Activated CD4-positive, CD25-positive, alpha-beta regulatory T cell treated with anti-CD3 and anti-CD28 coated beads, Interleukin-2, amount 50 U/mL, for 72 hours (primary cell): ENCODE data around the gene PARP14.
"Not testable (repeated sequence)": the region's sequence is repeated elsewhere in the genome, so short reads cannot be mapped to it uniquely, and the experiment has no call there.

Source experiments
- DNase-seq: peaks from one replicate; pipeline ENCODE4 v3.0.0; 2021

The PARP14 gene

GRCh38 chr3:122727766-122728165 is 47.1 kb downstream of the PARP14 start:
- DNase-seq, result no peak

- no peak for DNase-seq
These were observed 47.5 kb downstream of the PARP14 start for GRCh38 chr3:122728186-122728585.

DNA sequence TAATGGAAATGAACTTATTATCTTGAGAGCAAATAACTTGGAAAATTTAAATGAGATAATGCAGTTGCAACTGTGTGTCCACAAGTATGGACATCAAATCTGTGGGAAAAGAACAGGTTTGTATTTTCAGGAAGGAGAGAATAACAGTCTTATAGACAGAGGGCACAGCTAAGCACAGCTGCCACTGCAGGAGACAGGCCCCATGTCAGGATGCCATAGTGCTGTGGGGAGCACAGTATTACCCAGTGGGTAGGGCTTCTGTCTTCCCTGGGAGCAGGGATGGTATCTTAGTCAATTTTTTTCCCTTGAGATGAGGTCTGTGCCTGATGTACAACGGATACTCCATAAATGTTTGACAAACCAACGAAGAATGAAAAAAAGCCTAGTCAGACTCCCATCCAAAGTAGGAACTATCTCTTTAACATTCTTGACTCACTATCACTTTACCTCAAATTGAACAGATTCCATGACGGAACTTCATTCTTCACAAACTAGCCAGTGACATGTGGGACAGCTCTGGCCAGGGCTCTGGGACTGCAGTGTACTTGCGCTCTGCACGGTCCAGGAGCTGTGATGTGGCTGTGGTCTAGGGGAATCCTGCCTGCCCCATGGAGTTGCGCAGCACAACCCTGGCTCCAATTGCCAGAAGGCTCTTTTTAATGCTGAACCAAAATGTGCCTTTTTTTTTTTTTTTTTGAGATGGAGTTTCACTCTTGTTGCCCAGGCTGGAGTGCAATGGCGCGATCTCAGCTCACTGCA is 48.3 kb downstream of the PARP14 start:
- no peak for DNase-seq

DNA sequence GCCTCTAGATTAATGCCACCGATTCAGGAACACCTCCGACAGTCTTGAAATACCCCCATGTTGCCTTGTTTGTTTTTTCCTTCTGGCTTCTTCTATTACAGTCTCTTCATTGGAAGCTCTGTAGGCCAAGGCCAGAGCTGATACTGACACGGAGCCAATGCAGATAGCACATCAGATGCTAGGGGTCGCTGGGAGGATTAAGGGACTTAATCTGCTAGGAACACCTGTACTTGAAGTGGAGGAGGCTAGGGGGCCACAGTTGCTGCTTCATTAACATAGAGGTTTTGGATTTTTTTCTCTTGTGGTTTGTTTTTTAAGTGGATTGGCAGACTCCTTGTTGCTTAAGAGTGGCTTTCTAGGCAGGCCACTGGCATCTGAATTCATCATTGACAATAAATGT is 49.6 kb downstream of the PARP14 start:
- no peak for DNase-seq

DNA sequence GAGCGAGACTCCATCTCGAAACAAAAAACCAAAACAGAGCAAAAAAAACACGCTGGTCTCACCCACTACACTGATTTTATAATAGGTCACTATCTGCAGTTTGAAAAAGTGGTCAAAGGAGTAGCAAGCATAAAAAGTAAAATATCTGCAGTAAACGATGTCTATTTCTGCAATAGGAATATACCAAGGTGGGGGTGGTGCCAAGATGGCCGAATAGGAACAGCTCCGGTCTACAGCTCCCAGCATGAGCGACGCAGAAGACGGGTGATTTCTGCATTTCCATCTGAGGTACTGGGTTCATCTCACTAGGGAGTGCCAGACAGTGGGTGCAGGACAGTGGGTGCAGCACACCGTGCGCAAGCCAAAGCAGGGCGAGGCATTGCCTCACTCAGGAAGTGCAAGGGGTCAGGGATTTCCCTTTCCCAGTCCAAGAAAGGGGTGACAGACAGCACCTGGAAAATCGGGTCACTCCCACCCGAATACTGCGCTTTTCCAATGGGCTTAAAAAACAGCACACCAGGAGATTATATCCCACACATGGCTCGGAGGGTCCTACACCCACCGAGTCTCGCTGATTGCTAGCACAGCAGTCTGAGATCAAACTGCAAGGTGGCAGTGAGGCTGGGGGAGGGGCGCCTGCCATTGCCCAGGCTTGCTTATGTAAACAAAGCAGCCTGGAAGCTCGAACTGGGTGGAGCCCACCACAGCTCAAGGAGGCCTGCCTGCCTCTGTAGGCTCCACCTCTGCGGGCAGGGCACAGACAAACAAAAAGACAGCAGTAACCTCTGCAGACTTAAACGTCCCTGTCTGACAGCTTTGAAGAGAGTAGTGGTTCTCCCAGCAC is 52.3 kb downstream of the PARP14 start:
- not testable (repeated sequence) for DNase-seq

GRCh38 chr3:122739172-122739571 is 58.5 kb downstream of the PARP14 start:
- DNase-seq, result no peak

DNA sequence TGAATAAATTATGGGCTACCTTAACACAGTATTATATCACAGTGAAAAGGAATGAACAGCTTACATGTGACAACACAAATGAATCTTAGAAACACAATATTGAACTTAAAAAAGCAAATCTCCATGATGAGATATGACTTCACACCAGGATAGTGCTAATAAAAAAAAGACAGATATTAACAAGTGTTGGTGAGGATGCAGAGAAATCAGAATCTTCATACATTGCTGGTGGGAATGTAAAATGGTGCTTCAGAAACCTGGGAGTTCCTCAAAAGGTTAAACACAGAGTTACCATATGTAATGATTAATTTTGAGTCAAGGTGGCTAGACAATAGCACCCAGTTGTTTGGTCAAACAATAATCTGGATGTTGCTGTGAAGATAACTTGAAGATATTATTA is 61.6 kb downstream of the PARP14 start:
- no peak for DNase-seq

DNA sequence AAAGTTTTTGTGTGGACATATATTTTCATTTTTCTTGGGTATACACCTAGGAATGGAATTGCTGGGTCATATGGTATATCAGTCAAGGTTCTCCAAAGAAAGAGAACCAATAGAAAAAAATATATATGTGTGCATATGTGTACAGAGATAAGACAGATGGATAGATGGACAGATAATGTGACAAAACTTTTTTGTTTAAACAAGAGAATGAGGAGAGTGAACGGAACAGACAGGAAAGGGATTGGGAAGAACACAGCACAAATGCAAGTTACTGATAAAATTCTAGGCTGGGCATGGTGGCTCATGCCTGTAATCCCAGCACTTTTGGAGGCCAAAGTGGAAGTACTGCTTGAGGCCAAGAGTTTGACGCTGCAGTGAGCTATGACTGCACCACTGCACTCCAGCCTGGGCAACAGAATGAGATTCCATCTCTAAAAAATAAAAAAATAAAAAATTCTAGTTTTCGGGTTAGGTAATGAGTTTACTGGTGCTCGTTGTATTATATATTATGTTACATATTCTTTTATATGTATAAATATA is 63.0 kb downstream of the PARP14 start:
- no peak for DNase-seq

- no peak for DNase-seq
These were observed 64.9 kb downstream of the PARP14 start for GRCh38 chr3:122745369-122746021.

- DNase-seq, result not testable (repeated sequence)
These were observed 66.7 kb downstream of the PARP14 start for GRCh38 chr3:122747295-122747694.

GRCh38 chr3:122748347-122748746 is 67.7 kb downstream of the PARP14 start:
- DNase-seq, result no peak

DNA sequence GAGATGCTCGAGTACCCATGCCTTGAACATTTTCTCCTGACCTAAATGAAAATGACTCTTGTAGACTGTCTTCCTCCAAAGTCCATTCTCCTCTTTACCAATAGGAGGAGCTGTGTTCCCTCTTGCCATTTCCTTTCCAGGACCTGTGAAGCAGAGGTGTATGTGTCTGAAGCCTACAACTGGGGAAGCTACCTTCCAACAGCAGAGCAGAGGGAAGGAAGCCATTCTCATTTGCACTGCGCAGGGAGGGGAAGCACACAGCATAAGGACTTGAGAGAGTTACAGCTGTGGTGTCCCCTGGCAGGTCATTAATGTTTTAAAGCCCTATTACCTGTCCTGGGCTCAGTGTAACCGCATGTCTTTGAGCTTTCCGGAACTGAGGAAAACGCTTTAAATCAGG is 74.3 kb downstream of the PARP14 start:
- no peak for DNase-seq

DNA sequence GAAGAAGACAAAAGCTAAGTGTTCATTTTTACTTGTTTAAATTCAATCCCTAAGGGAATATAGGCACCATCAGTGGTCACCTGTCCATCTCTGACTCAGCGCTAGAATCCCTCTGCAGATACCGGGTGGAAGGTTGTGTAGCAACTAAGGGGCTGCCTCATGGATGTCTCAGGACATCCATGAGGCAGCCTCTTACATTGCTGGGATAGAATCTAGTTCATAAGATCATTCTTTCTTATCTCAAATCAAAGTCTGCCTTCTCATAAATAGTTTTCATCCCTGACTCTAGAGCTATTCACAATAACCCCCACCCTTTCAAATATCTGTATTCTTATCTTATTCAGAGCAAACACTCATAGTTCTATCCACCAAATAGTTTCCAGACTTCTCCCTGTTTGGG is 74.9 kb downstream of the PARP14 start:
- no peak for DNase-seq

- DNase-seq, result no peak
These were observed 78.4 kb downstream of the PARP14 start for GRCh38 chr3:122758877-122759560.

DNA sequence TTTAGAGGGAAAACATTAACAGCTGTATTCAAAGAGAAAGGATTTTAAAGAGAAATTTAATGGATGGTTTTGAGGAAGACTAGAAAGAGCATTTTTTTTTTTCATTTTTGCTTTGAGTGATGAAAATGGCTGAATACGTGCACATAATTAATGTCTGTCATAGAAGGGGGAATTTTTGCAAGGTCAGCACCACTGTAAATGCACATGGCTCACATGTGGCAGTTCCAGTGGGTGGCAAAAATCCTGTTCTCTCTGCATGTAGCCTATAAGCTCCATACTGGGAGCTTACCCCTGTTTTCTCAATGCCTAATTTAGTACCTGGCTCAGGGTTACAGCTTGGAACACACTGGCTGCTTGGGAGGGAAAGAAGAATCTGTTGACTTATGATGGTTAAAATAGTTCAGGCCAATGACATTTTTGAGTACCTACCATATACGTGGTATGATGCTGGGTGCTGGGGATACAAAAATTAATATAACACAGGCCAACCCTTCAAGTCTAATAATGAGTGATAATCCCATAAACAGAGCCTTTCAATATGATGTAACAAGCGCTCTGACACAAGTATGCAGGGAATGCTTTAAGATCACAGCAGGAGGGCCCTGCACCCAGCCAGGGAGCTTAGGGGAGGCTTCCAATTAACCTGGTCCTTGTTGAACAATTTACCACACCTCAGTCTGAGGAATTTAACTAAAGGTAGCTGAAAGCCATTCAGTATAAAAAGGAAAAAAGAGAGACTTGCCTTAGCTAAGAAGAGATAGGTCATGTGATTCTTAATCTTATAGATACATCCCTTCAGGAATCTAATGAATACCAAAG is 80.0 kb downstream of the PARP14 start:
- no peak for DNase-seq

DNA sequence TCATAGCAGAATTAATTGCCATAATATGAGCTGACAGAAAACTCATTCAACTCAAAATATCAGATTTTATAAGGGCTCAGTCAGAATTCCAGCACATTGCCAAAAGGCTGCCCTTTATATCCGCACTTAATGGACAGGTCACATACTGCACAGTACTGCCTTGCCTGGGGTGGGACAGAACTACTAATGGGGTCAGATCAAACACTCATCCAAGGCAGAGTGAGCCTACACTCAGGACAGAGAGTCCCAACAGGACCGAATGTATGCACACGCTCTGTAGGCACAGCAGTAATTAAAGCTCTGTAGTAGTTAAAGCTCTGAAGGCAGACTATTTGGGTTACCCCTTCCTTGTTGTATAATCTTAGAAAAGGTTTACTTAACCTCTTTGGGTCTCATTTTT is 85.8 kb downstream of the PARP14 start:
- no peak for DNase-seq

GRCh38 chr3:122767540-122768372 is 87.1 kb downstream of the PARP14 start:
- DNase-seq, result no peak

DNA sequence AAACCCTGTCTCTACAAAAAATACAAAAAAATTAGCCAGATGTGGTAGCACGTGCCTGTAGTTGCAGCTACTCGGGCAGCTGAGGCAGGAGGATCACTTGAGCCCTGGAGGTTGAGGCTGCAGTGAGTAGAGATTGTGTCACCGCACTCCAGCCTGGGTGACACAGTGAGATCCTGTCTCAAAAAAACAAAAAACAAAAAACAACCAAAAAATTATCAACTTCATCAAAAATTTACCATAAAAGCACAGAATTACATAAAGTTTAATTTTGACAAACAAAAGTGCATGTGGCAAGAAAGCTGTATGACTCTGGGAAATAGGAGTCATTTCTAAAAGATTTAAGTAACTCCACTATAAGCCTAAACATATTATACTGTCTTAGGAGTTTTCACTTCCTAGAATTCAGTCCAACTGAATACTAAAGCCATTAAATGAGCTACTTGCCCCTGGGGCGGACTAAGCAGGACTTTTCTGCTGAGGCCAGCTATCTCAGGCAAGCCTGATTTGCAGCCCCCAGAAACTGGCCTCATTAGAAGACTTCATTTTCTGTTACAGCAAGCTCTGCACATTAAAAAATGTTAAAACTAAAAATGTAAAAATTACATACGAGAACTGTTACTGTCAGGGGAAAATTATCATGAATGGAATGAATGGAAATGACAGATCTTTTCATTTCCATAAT is 90.0 kb downstream of the PARP14 start:
- no peak for DNase-seq

DNA sequence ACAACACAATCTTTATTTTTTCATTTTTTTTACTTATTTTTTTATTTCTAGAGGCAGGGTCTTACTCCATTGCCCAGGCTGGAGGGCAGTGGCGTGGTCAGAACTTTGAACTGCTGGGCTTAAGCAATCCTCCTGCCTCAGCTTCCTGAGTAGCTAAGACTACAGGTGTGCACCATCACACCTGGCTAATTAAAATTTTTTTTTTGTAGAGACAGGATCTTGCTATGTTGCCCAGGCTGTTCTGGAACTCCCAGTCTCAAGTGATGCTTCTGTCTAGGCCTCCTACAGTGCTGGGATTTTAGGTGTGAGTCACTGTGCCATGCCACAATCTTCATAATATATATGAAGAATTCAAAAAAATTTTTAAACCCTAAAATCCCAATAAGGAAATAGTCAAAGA is 92.2 kb downstream of the PARP14 start:
- no peak for DNase-seq

- DNase-seq, result no peak
These were observed 93.4 kb downstream of the PARP14 start for GRCh38 chr3:122773944-122774509.
